OCI-M1 (cell line): ENCODE data around the gene TPSG1.
"Not testable (repeated sequence)": the region's sequence is repeated elsewhere in the genome, so short reads cannot be mapped to it uniquely, and the experiment has no call there.

Experiments
- DNase-seq: peaks from one replicate; lab custom pipeline; 2025; lab: John Stamatoyannopoulos, UW

Gene TPSG1

GRCh38 chr16:1225051-1225451, at the start of gene TPSG1:
Gene TPSG1, minus strand, starts transcription at chr16:1225268. Its CDS starts 16 bp downstream, at chr16:1225252.
- no peak for DNase-seq

DNA sequence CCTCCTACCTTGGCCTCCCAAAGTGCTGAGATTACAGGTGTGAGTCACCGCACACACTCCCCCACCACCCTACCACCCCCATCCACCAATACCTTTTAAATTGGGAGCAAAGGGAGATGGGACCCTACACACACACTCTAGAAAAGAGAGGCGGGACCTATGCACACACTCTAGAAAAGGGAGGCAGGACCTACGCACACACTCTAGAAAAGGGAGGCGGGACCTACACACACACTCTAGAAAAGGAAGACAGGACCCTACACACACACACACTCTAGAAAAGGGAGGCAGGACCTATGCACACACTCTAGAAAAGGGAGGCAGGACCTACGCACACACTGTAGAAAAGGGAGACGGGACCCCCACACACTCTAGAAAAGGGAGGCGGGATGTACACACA, 49.7 kb upstream of the TPSG1 start:
- DNase-seq, result no peak

DNA sequence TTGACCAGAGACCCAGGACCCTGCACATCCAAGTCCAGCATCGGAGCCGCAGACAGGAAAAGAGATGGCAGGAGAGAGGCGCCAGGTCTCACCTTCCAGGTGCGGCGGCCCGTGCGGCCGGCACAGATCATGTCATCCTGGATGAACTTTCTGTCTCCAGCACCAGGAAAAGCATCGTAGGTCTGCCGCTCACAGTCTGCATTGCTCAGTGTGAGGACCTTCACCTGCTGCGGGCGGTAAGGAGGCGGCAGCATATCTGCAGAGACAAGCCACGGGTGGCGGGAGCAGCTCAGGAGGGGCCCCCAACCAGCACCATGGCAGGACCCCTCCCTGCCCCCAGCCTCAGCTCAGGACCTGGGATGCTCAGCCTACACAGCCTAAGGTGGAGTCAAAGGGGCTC, 48.7 kb upstream of the TPSG1 start:
- no peak for DNase-seq

DNA sequence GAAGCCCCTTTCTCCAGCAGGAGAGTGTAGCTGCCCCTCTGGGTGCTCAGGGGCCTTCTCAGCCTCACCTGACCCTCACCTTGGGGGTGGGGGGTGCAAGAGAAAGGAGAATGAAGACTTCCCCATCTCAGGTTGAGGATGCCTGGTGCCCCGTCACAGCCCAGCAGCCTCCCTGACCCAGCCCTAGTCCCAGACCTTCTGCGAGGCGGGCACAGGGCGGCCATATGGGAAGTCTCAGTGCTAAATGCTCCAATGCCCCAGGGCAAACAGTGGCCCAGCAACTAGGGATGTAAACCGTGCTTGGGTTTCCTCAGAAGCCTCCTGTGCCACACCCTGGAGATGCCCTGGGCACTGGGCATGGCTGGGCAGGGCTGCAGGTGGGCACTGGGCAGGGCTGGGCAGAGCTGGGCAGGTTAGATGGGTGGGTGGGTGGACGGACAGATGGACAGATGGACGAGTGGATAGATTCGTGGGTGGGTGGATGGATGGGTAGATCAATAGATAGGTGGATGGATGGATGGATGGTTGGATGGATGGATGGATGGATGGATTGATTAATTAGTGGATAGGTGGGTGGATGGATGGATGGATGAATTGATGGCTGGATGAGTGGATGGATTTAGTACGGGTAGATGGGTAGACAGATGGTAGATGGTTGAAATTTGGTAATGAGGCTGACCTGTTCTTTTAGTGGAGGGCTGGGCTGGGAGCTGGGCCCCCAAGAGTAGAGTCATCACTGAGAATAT, 47.6 kb upstream of the TPSG1 start:
- no peak for DNase-seq

GRCh38 chr16:1271724-1272413, 46.8 kb upstream of the TPSG1 start:
- peak; percentile 12 for DNase-seq

GRCh38 chr16:1271380-1271723, 46.3 kb upstream of the TPSG1 start:
- no peak for DNase-seq

DNA sequence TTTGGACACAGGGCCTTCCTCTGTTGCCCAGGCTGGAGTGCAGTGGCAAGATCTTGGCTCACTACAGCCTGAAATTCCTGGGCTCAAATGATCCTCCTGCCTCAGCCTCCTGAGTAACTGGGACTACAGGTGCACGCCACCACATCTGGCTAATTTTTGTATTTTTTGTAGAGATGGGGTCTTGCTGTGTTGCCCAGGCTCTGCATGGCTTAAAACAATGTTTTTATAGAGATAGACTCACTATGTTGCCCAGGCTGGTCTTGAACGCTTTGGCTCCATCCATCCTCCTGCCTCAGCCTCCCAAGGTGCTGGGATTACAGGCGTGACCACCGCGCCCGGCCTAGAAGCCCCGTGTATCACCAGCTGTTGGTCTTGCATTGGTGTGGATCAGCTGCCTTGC, 44.4 kb upstream of the TPSG1 start:
- not testable (repeated sequence) for DNase-seq

DNA sequence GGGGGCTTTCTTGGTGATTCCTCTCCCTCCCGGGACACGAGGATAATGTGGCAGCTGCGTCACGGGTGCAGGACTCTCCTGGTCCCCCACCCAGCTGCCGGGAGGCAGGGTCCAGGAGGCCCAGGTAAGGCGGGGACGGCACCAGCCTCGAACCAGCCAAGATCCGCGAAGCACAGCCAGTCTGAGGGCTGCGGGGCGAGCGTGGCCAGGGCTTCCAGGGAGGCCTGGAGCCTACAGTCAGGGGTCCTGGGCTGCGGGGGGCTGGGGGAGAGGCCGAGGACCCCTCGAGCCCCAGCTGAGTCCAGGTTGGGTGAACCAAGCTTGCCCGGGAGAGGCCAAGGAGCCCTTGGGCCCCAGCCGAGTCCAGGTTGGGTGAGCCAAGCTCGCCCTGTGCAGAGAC, 40.8 kb upstream of the TPSG1 start:
- no peak for DNase-seq

DNA sequence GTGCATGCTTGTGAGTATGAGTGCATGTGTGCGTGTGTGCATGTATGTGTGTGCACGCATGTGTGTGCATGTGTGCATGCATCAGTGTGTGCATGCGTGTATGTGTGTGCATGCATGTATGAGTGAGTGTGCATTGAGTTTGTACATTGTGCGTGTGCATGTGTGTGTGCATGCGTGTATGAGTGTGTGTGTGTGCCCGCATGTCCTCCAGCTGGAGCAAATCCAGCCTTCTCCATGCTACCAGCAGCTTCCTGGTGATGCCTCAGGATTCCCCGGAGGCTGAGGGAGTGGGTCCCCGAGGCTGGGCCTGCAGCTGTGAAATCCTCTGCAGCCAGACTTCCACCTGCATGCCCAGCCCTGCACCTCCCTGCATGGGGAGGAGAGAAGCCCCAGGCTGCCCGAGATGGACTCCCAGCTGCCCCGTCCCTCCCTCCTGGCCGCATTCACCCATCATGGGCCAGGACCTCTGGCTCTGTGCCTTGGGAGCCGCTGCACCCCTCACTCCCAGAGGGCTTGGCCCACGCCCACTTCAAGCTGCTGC, 40.1 kb upstream of the TPSG1 start:
- no peak for DNase-seq

DNA sequence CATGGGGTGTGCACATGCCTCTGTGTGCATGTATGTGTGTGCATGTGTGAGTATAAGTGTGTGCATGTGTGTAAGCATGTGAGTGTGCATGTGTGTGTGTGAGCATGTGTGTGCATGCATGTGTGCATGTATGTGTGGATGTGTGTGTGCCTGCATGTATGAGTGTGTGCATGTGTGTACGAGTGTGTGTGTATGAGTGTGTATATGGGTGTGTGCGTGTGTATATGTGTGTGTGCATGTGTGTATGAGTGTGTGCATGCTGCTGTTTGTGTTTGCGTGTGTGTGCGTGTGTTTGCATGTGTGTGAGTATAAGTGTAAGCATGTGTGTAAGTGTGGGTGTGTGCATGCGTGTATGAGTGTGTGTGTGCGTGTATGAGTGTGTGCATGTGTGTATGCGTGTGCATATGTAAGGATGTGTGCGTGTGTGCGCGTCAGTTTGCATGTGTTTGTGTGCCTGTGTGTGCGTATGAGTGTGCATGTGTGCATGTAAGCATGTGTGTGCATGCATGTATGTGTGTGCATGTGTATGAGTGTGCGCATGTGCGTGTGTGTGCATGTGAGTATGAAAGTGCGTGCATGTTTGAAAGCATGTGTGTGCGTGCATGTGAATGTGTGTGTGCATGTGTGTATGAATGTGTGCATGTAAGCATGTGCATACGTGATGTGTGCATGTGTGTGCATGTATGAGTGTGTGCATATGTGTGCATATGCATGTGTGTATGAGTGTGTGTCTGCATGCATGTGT, 39.4 kb upstream of the TPSG1 start:
- DNase-seq, result no peak

- DNase-seq, result no peak
Observed at GRCh38 chr16:1263591-1264344, 38.7 kb upstream of the TPSG1 start.

GRCh38 chr16:1262846-1263221, 37.8 kb upstream of the TPSG1 start:
- DNase-seq, result no peak

- DNase-seq, result no peak
Observed at GRCh38 chr16:1262210-1262845, 37.3 kb upstream of the TPSG1 start.

GRCh38 chr16:1261131-1261892, 36.2 kb upstream of the TPSG1 start:
- DNase-seq, result no peak

GRCh38 chr16:1260101-1260680, 35.1 kb upstream of the TPSG1 start:
- no peak for DNase-seq

GRCh38 chr16:1259760-1260068, 34.6 kb upstream of the TPSG1 start:
- DNase-seq, result no peak

DNA sequence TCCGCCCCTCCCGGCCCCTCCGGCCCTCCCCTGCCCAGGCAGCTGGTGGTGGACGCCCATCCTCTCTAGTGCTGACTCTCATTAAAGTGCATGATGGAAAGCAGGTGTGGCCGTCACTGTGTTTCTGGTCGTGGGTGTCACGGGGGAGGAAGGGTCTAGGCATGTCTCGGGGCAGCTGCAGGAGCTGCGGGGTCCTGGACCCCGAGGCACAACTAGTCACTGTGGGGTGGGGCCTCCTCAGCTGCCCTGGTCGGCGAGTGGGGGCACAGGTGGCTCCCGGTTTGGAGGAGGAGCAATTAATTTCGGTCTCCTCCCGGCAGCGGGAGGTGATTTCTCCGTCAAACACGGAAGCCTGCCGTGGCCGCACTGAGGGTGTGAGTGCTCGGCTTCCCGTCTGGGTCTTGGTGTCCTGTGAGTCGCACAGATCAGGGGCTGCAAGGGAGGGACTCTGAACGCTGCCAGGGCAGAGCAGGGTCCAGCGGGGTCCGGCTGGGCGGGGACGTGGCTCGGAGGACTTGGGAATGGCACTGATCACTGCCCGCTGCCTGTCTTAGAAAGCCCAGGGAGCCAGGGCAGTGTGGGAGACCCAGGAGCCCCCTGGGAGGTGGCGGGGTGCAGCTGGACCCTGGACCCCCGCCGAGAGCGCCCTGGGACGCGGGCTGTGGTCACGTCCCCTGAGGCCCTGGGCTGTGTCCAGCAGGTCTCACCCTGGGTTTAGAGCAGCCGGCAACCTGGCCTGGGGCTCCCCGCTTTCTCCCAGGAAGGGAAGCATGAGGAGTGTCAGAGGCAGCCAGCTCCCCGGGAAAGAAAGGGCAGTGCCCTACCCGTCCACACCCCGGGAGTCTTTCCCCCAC, 34.1 kb upstream of the TPSG1 start:
- DNase-seq, result peak; percentile 4

DNA sequence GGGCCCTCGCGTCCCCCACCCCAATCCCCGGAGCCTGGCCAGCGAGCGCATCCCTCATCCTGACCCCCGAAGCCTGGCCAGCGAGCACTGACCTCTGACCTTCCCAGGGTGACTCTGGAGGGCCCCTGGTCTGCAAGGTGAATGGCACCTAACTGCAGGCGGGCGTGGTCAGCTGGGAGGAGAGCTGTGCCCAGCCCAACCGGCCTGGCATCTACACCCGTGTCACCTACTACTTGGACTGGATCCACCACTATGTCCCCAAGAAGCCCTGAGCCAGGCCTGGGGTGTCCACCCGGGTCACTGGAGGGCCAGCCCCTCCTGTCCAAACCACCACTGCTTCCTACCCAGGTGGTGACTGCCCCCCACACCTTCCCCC, 33.1 kb upstream of the TPSG1 start:
- no peak for DNase-seq

DNA sequence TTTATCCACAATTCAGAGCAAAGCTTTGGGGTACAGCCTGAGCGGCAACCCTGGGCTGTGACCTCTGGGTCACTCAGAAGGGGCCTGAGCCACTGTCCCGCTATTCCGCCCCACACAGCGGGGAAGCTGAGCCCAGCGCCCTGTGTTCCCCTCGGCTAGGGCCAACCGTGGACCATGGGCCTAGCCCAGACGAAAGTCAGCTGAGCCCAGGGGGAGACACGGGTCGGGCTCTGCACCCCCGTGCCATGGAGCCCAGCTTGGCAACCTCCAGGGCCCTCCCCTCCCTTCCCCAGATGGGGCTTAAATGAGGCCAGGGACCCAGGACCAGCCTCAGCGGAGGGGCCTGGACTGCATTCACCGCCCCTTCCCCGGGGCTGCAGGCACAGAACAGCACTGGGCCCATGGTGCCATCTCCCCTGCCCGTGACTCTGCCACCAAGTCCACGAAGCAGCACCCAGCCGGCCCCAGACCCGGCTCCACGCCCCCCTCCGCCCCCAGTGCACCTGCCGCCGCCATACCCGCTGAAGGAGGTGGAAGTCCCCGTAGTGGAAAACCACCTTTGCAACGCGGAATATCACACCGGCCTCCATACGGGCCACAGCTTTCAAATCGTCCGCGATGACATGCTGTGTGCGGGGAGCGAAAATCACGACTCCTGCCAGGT, 32.6 kb upstream of the TPSG1 start:
- DNase-seq, result no peak
